Suprapubic skin (tissue), 3 donors: ENCODE data around the gene DDI2.

Experiments used
- POLR2A ChIP-seq, 2 donors: fragments of 450-650 bp; IDR thresholded peaks; one replicate each; pipeline ENCODE4 v1.6.1; 2017; ENCODE audit warnings: antibody characterized with exemption in 2 of 2, mild to moderate bottlenecking in 2 of 2, moderate library complexity in 2 of 2
- TF ChIP-seq, protein P1 (sequence below), 2 donors: fragments of 200-600 bp in 1 of 2; fragments of 450-650 bp in 1 of 2; sonication (generic) in 1 of 2; IDR thresholded peaks; one replicate each; pipeline ENCODE4 v1.5.1; 2016 to 2019; ENCODE audit warnings: antibody characterized with exemption in 2 of 2, mild to moderate bottlenecking in 1 of 2, moderate library complexity in 1 of 2

- no peak for TF ChIP-seq POLR2A (IDR thresholded peaks at IDR 0.05)
- TF ChIP-seq, protein P1, sequence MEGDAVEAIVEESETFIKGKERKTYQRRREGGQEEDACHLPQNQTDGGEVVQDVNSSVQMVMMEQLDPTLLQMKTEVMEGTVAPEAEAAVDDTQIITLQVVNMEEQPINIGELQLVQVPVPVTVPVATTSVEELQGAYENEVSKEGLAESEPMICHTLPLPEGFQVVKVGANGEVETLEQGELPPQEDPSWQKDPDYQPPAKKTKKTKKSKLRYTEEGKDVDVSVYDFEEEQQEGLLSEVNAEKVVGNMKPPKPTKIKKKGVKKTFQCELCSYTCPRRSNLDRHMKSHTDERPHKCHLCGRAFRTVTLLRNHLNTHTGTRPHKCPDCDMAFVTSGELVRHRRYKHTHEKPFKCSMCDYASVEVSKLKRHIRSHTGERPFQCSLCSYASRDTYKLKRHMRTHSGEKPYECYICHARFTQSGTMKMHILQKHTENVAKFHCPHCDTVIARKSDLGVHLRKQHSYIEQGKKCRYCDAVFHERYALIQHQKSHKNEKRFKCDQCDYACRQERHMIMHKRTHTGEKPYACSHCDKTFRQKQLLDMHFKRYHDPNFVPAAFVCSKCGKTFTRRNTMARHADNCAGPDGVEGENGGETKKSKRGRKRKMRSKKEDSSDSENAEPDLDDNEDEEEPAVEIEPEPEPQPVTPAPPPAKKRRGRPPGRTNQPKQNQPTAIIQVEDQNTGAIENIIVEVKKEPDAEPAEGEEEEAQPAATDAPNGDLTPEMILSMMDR (IDR thresholded peaks at IDR 0.05), result no peak
Measured at GRCh38 chr1:15691434-15692032, 74.3 kb downstream of the DDI2 start.
